K562 (cell line): ENCODE data around the gene PRXL2B. TPM values are rescaled to one million over a fixed set of nuclear protein-coding genes. Genes with fewer than 3 reads are reported as not detected.

Experiments used
- ATAC-seq: fragments of 200-7000 bp; cut with Tn5 transposase; 3 replicates; pipeline ENCODE4 v1.9.1; 2020; ENCODE audit warnings: moderate library complexity
- BruUV-seq: library from RNA; stranded (reverse); fragments of 400-500 nt; replicated peaks from 2 replicates; lab custom pipeline; 2021; lab: Mats Ljungman, UMichigan
- CTCF ChIA-PET: fragments of 300-600 bp; formaldehyde crosslinking; extraction: SDS; loops from one replicate; lab custom pipeline; 2021; ENCODE audit warnings: low intra/inter-chr PET ratio; lab: Yijun Ruan, JAX
- POLR2A ChIA-PET: fragments of 300-600, 350-650 bp; sonication (Branson Sonifier 250); formaldehyde crosslinking; extraction: SDS; loops from one replicate; lab custom pipeline; 2021; ENCODE audit warnings: antibody characterized with exemption, inconsistent platforms; lab: Yijun Ruan, JAX
- DNase-seq, 4 experiments: peaks; one replicate each; pipeline versions ENCODE4 v3.0.0 to v3.0.0-alpha.2; 2011 to 2018; ENCODE audit warnings: low spot score in 3 of 4, mixed read lengths in 3 of 4; ENCODE audit errors: extremely low read depth in 1 of 4
- FAIRE-seq: peaks from 2 replicates; lab custom pipeline; 2011; peaks lifted over from hg19 to GRCh38; lab: Jason Lieb, UNC
- H2AFZ ChIP-seq: 2 replicates; pipeline ENCODE4 v1.6.0; 2011; ENCODE audit warnings: low read depth, low read length, control low read depth, inconsistent platforms
- H3K27ac ChIP-seq: fragments of 200-600 bp; 3 replicates; pipeline ENCODE4 v1.8.0; 2011; ENCODE audit warnings: low read depth, mild to moderate bottlenecking, control low read depth, inconsistent platforms, low read length, moderate library complexity, mixed read lengths; ENCODE audit errors: extremely low read depth
- H3K27me3 ChIP-seq, 2 experiments: fragments of 300-600 bp in 1 of 2; 2 replicates in 1 of 2; 3 replicates in 1 of 2; pipeline versions ENCODE4 v1.6.0 to v1.8.0; 2011; ENCODE audit warnings: inconsistent platforms in 2 of 2, low read length in 2 of 2, mild to moderate bottlenecking in 1 of 2, mixed read lengths in 1 of 2, moderate library complexity in 1 of 2; ENCODE audit not compliant: control insufficient read depth in 2 of 2, insufficient read depth in 2 of 2
- H3K36me3 ChIP-seq: fragments of 300-600 bp; 3 replicates; pipeline ENCODE4 v1.8.0; 2011; ENCODE audit warnings: mild to moderate bottlenecking, low read length, inconsistent platforms; ENCODE audit not compliant: control insufficient read depth, insufficient read depth
- H3K4me1 ChIP-seq, 2 experiments: fragments of 200-600 bp in 1 of 2; replicated peaks in 1 of 2; 2 replicates in 1 of 2; 3 replicates in 1 of 2; pipeline versions ENCODE4 v1.5.1 to v1.8.0; 2011; ENCODE audit warnings: inconsistent platforms in 2 of 2, low read length in 2 of 2, mild to moderate bottlenecking in 1 of 2, mixed read lengths in 1 of 2, moderate library complexity in 1 of 2; ENCODE audit not compliant: control insufficient read depth in 2 of 2, insufficient read depth in 2 of 2
- H3K4me2 ChIP-seq: 2 replicates; pipeline ENCODE4 v1.6.1; 2011; ENCODE audit warnings: low read length, control low read depth, inconsistent platforms, mixed read lengths; ENCODE audit not compliant: insufficient read depth
- H3K4me3 ChIP-seq: fragments of 200-600 bp; sonication (generic), shearing (Covaris generic); 2 replicates; pipeline ENCODE4 v1.5.1; 2016; ENCODE audit warnings: control low read depth, inconsistent platforms
- H3K79me2 ChIP-seq: fragments of 200-600 bp; 3 replicates; pipeline ENCODE4 v1.8.0; 2011; ENCODE audit warnings: low read length, inconsistent platforms; ENCODE audit not compliant: control insufficient read depth, insufficient read depth
- H3K9ac ChIP-seq, 2 experiments: 2 replicates each; pipeline versions ENCODE4 v1.6.0 to v1.6.1; 2011; ENCODE audit warnings: low read depth in 2 of 2, low read length in 2 of 2, control low read depth in 1 of 2, inconsistent platforms in 1 of 2, mild to moderate bottlenecking in 1 of 2, mixed read lengths in 1 of 2; ENCODE audit not compliant: insufficient read depth in 1 of 2
- H3K9me1 ChIP-seq: one replicate; pipeline ENCODE4 v1.6.0; 2011; ENCODE audit warnings: inconsistent platforms, mild to moderate bottlenecking, low read length, moderate library complexity; ENCODE audit not compliant: control insufficient read depth, insufficient read depth
- H3K9me3 ChIP-seq: replicated peaks from 2 replicates; pipeline ENCODE4 v1.5.1; 2011; ENCODE audit warnings: low read depth, low read length, inconsistent platforms; ENCODE audit not compliant: control insufficient read depth, insufficient read depth
- H4K20me1 ChIP-seq: replicated peaks from 2 replicates; pipeline ENCODE4 v1.6.1; 2011; ENCODE audit warnings: low read length, inconsistent platforms, mixed read lengths; ENCODE audit not compliant: control insufficient read depth, insufficient read depth
- ATF7 ChIP-seq: fragments of 450-650 bp; IDR thresholded peaks from 2 replicates; pipeline ENCODE4 v1.7.1; 2014; ENCODE audit warnings: mild to moderate bottlenecking, moderate library complexity
- CBX1 ChIP-seq: sonication (generic); IDR thresholded peaks from 2 replicates; pipeline ENCODE4 v1.6.1; 2016; ENCODE audit warnings: antibody characterized with exemption, low read depth, mild to moderate bottlenecking
- CREB1 ChIP-seq, 2 experiments: sonication (generic) in 1 of 2; formaldehyde crosslinking in 1 of 2; IDR thresholded peaks; 2 replicates each; pipeline versions ENCODE4 v1.6.1 to v1.8.0; 2012 to 2022; ENCODE audit warnings: inconsistent platforms in 1 of 2, mild to moderate bottlenecking in 1 of 2, missing genetic modification reagents in 1 of 2, moderate library complexity in 1 of 2
- E2F6 ChIP-seq, 2 experiments: IDR thresholded peaks; 2 replicates each; pipeline ENCODE4 v1.6.1; 2011; ENCODE audit warnings: borderline replicate concordance in 1 of 2, control low read depth in 1 of 2, low read depth in 1 of 2, low read length in 1 of 2, mild to moderate bottlenecking in 1 of 2, mixed read lengths in 1 of 2, moderate library complexity in 1 of 2; ENCODE audit not compliant: insufficient read depth in 1 of 2, insufficient read length in 1 of 2, poor library complexity in 1 of 2, severe bottlenecking in 1 of 2; ENCODE audit errors: extremely low read depth in 1 of 2
- EGR1 ChIP-seq: fragments of 450-650 bp; conservative IDR thresholded peaks from 2 replicates; pipeline ENCODE4 v1.6.1; 2017; ENCODE audit warnings: mild to moderate bottlenecking
- ETV6 ChIP-seq, 3 experiments: fragments of 150-350 bp in 1 of 3; sonication (generic) in 1 of 3; formaldehyde crosslinking in 1 of 3; IDR thresholded peaks; 2 replicates each; pipeline versions ENCODE4 v1.6.1 to v1.8.0; 2014 to 2022; ENCODE audit warnings: borderline replicate concordance in 2 of 3, low read depth in 2 of 3, antibody characterized with exemption in 1 of 3, low read length in 1 of 3, mild to moderate bottlenecking in 1 of 3, missing genetic modification reagents in 1 of 3
- KLF1 ChIP-seq: fragments of 450-650 bp; IDR thresholded peaks from 2 replicates; pipeline ENCODE4 v1.6.1; 2016; ENCODE audit warnings: missing genetic modification characterization, missing compliant biosample characterization
- PTBP1 ChIP-seq: fragments of 200-400 bp; formaldehyde crosslinking; IDR thresholded peaks from 2 replicates; pipeline ENCODE4 v1.6.1; 2017; ENCODE audit warnings: low read depth, low read length
- SMC3 ChIP-seq: conservative IDR thresholded peaks from 2 replicates; pipeline ENCODE4 v1.6.1; 2011; ENCODE audit warnings: low read depth, low read length, improper control_type of control experiment; ENCODE audit not compliant: insufficient read depth
- WGBS: fragments of 100-300 bp; shearing (Covaris generic); methylation state at CpG from one replicate; pipeline ENCODE4 v1.1.6; 2016; ENCODE audit warnings: low coverage, mixed read lengths; ENCODE audit not compliant: insufficient coverage; ENCODE audit errors: missing lambda C conversion rate; 5-methylcytosine and 5-hydroxymethylcytosine counted together
- in situ Hi-C: fragments of 300-500 bp; cut with MboI; formaldehyde crosslinking; loops from 4 replicates; pipeline ENCODE4 v1.15.0; 2018; ENCODE audit warnings: inconsistent platforms, mixed read lengths
- intact Hi-C: fragments of 100-400 bp; cut with micrococcal nuclease; formaldehyde crosslinking; loops from 2 replicates; pipeline ENCODE4 v1.14.2; 2022
- polyA plus RNA-seq, 8 experiments: library from polyadenylated mRNA; depleted of rRNA in 4 of 8; stranded (reverse) in 5 of 8; unstranded in 3 of 8; fragments of >200 nt; fragmentation: Nextera tagmentation in 2 of 8; fragmentation: Illumina TruSeq in 1 of 8; extraction: Ambion mirVana in 2 of 8; extraction: Trizol in 1 of 8; gene quantifications; 2 replicates each; pipeline versions ENCODE4 v1.2.1 to v1.2.3, GENCODE V29; 2011 to 2014; ENCODE audit warnings: inconsistent platforms in 1 of 8, missing spikeins in 1 of 8
- total RNA-seq, 7 experiments: library from RNA; depleted of rRNA in 6 of 7; stranded (reverse); fragments of >200 nt in 6 of 7; fragmentation: Illumina TruSeq in 2 of 7; extraction: Trizol in 2 of 7; gene quantifications; 2 replicates each; pipeline versions ENCODE4 v1.2.1 to v1.2.3, GENCODE V29; 2011 to 2021; ENCODE audit warnings: low replicate concordance in 1 of 7

The PRXL2B gene
- total and polyA plus RNA-seq, 9 of the 15 experiments (the other 6 are each of a cell fraction or from before 2014, with no cell fraction given): 0.99 to 25.3 (median 11.8) TPM

GRCh38 chr1:2561898-2562895 is 24.4 kb upstream of the PRXL2B start (continued):
- TF ChIP-seq CREB1 (IDR thresholded peaks at IDR 0.05) (no peak), CREB1 (CRISPR knock-in tag; IDR thresholded peaks at IDR 0.05) (0 out of 2 replicates have a peak, but pooled peaks have one; percentile 28), SMC3 (peak; percentile 31; the same call in 1 of the 2 replicates), EGR1 (peak; percentile 88), CBX1 (0 out of 2 replicates have a peak, but pooled peaks have one; percentile 37), ATF7 (no peak), PTBP1 (no peak)

- Histone ChIP-seq H3K9me1 (no peaks in the 10 kb centered on the region), H3K4me2 (no peak overlapping the region), H3K36me3 (no peaks in the 10 kb centered on the region), H3K9me3 (no peaks in the 10 kb centered on the region), H3K9ac (peak overlapping the region in 1 of 2 experiments; percentile 60; a peak in 2 of 4 replicates), H3K27ac (no peak overlapping the region), H3K27me3 (peaks cover 26 to 43% of the 10 kb centered on the region in 2 experiments), H2AFZ (no peak overlapping the region), H3K4me3 (no peak overlapping the region), H3K4me1 (peaks cover 10 to 68% of the 10 kb centered on the region in 2 experiments; a peak in 4 of 5 replicates), H4K20me1 (no peaks in the 10 kb centered on the region), H3K79me2 (no peaks in the 10 kb centered on the region)
- BruUV-seq: no TSS peak
- ChIA-PET POLR2A (interaction anchor here (0.5 to 3.3 kb wide), 3 partner anchors 23 to 154 kb away, joined by 3 to 13 read pairs (median 4); partner anchors contain the start of gene PRXL2B), CTCF (interaction anchor here (0.6 kb wide), 1 partner anchor 22 kb away, joined by 3 read pairs; no protein-coding TSS in a partner anchor)
- intact Hi-C loops (no loop called here), in situ Hi-C loops (no loop called here)
- 26% methylated on average over 18 of the region's 18 CpGs for WGBS
- no peak for FAIRE-seq
- ATAC-seq: no peak
- DNase-seq: no peak
- TF ChIP-seq KLF1 (0 out of 2 replicates have a peak, but pooled peaks have one; percentile 16), ETV6 (IDR thresholded peaks at IDR 0.05; ENCODE audit: borderline replicate concordance in 1 of 2, low read depth in 2 of 2, low read length in 1 of 2) (no peak), ETV6 (CRISPR knock-in tag; IDR thresholded peaks at IDR 0.05; ENCODE audit: borderline replicate concordance) (no peak), E2F6 (IDR thresholded peaks at IDR 0.05; ENCODE audit: borderline replicate concordance in 1 of 2, extremely low read depth in 1 of 2, insufficient read depth in 1 of 2, insufficient read length in 1 of 2, low read depth in 1 of 2, low read length in 1 of 2, poor library complexity in 1 of 2, severe bottlenecking in 1 of 2) (peak in 1 of 2 experiments; percentile 15)
These were observed 23.4 kb upstream of the PRXL2B start for GRCh38 chr1:2563205-2563604.
